Type B pancreatic cell (in vitro differentiated cells): ENCODE data around the gene ETV6. TPM values are rescaled to one million over a fixed set of nuclear protein-coding genes. Genes with fewer than 3 reads are reported as not detected.

ENCODE experiments used
- DNase-seq: peaks from one replicate; pipeline ENCODE4 v3.0.0; 2021; ENCODE audit warnings: mixed read lengths; ENCODE audit not compliant: unreplicated experiment; ENCODE audit errors: extremely low spot score
- H3K27ac Mint-ChIP-seq: 2 replicates; pipeline ENCODE4 v1.8.0; 2021; ENCODE audit warnings: mild to moderate bottlenecking, mixed read lengths
- H3K27me3 Mint-ChIP-seq: 2 replicates; pipeline ENCODE4 v1.8.0; 2021; ENCODE audit warnings: mixed read lengths
- H3K36me3 Mint-ChIP-seq: 2 replicates; pipeline ENCODE4 v1.8.0; 2021; ENCODE audit warnings: mixed read lengths
- H3K4me1 Mint-ChIP-seq: one replicate; pipeline ENCODE4 v1.8.0; 2021; ENCODE audit warnings: mixed read lengths; ENCODE audit not compliant: unreplicated experiment
- H3K4me3 Mint-ChIP-seq: 2 replicates; pipeline ENCODE4 v1.8.0; 2021; ENCODE audit warnings: mild to moderate bottlenecking, mixed read lengths
- H3K9me3 Mint-ChIP-seq: 2 replicates; pipeline ENCODE4 v1.8.0; 2021; ENCODE audit warnings: mixed read lengths
- CTCF ChIP-seq: fragments of 200-600 bp; sonication (generic); conservative IDR thresholded peaks from 2 replicates; pipeline ENCODE4 v1.5.0; 2021; ENCODE audit warnings: antibody characterized with exemption, mild to moderate bottlenecking
- total RNA-seq: library from RNA; stranded (reverse); gene quantifications from 2 replicates; pipeline ENCODE4 v1.2.1, GENCODE V29; 2021; ENCODE audit warnings: low replicate concordance

ETV6 gene
- total RNA-seq, 1 donor from 2014 or later, result 26.5 TPM

DNA sequence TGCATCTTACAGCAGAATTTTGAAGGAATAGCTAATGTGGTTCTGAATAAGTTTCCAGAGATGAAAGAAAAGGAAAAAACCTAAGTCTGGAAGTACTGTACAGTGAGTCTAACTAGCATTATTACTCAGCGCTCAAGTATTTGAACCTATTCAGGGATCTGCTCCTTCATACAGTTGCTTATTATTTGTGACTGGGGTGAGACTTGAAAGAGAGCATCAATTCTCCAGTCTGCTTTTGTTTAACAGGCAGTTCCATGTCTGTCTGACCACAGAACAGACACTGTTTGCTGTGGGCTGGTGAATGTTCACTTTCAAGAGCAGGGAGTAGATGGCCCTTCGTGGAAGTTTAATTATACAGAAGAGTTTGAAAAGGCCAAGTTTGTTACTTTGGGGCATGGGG is 9.3 kb downstream of the ETV6 start:
- no peak overlapping the region for H3K27ac Mint-ChIP-seq
- no peak overlapping the region for H3K4me3 Mint-ChIP-seq
- H3K4me1 Mint-ChIP-seq, result peaks cover 26% of the 10 kb centered on the region
- H3K27me3 Mint-ChIP-seq, result no peaks in the 10 kb centered on the region
- H3K9me3 Mint-ChIP-seq, result peaks cover 7% of the 10 kb centered on the region
- DNase-seq, result no peak
- H3K36me3 Mint-ChIP-seq, result peaks cover 31% of the 10 kb centered on the region
- no peak for TF ChIP-seq CTCF

DNA sequence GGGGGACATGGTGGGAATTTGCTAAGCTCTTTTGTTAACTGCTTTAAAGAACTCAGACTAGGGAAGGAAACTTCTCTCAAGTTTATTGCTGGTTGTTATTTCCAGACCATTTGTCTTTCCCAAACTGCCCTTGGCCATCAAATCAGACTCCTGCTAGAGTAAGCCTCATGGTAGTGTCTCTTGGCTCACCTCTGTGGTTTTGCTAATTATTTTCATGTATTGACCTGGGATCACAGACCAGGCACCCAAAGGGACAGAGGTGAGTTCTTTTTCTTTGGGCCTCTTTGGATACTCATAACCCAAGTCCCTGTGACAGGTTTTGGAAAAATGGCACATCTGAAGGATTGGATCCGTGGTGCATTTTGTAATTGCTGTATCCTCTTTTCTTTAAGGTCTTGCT is 11.2 kb downstream of the ETV6 start:
- Mint-ChIP-seq H3K36me3 (peaks cover 43% of the 10 kb centered on the region), H3K4me1 (peaks cover 26% of the 10 kb centered on the region), H3K4me3 (no peak overlapping the region), H3K27ac (no peak overlapping the region), H3K9me3 (peaks cover 7% of the 10 kb centered on the region), H3K27me3 (no peaks in the 10 kb centered on the region)
- DNase-seq, result no peak
- TF ChIP-seq CTCF, result no peak

DNA sequence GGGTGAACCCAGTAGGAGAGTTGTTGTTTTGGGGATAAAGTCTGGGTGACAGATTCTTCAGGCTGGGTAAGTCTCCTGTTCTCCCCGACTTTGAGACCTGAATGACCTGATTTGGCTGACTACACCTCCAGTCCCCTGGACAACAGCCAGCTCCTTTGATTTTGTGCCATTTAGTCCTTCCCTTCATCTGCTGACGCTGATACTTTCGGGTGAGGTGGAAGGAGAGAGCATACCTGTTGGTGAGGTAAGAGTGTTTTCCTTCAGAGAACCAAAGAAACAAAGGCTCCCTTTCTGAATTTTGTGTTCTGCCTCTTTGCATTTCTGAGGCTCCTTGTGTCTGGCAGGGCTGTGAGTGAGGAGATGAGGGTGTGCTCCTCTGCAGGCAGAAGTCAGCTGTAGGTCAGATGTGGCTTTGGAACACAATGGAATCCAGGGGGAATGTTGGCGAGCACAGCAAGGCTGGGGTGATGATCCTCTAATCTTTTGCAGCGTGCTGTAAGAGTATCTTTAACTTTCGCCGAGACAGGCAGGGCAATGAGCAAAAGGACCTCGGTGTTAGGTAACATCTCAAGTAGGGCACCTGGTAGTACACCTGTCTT is 12.1 kb downstream of the ETV6 start:
- no peak for DNase-seq
- no peak for TF ChIP-seq CTCF

GRCh38 chr12:11662369-11662768 is 12.9 kb downstream of the ETV6 start:
- H3K4me3 Mint-ChIP-seq, result no peak overlapping the region
- TF ChIP-seq CTCF, result no peak
- no peak for DNase-seq
- H3K36me3 Mint-ChIP-seq, result peaks cover 45% of the 10 kb centered on the region
- peaks cover 11% of the 10 kb centered on the region for H3K4me1 Mint-ChIP-seq
- H3K9me3 Mint-ChIP-seq, result no peaks in the 10 kb centered on the region
- H3K27me3 Mint-ChIP-seq, result no peaks in the 10 kb centered on the region
- peak overlapping the region; percentile 45 for H3K27ac Mint-ChIP-seq

More for the DNA sequence above, 12.1 kb downstream of the ETV6 start:
- Mint-ChIP-seq H3K27me3 (no peaks in the 10 kb centered on the region), H3K9me3 (peaks cover 6% of the 10 kb centered on the region), H3K4me1 (peaks cover 17% of the 10 kb centered on the region), H3K36me3 (peaks cover 48% of the 10 kb centered on the region), H3K4me3 (no peak overlapping the region), H3K27ac (peak overlapping the region; percentile 45)

GRCh38 chr12:11663130-11663529 is 13.7 kb downstream of the ETV6 start:
- no peak for DNase-seq
- peaks cover 13% of the 10 kb centered on the region for H3K4me1 Mint-ChIP-seq
- no peak overlapping the region for H3K27ac Mint-ChIP-seq
- peaks cover 47% of the 10 kb centered on the region for H3K36me3 Mint-ChIP-seq
- H3K4me3 Mint-ChIP-seq, result no peak overlapping the region
- H3K27me3 Mint-ChIP-seq, result no peaks in the 10 kb centered on the region
- peaks cover 1% of the 10 kb centered on the region for H3K9me3 Mint-ChIP-seq
- TF ChIP-seq CTCF, result no peak

DNA sequence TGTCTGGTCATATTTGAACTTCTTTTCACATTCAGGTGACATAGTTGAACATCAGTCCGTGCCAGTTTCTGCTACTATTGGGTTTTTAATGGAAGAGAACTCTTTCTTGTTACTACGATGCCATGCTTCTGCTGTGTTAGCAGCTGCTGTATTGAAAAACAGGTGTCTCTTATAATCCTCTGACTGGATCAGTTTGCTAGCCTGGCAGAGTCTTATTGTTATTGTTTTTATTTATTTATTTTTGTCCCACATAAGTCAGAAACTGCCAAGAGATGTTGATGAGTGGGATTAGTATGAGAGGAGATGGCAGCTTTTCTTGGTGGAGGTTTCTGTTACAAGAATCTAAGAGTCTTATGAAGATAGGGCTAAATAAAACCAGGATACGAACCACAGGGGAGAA is 14.6 kb downstream of the ETV6 start:
- H3K9me3 Mint-ChIP-seq, result peaks cover 3% of the 10 kb centered on the region
- H3K36me3 Mint-ChIP-seq, result peaks cover 48% of the 10 kb centered on the region
- no peak overlapping the region for H3K4me3 Mint-ChIP-seq
- peaks cover 15% of the 10 kb centered on the region for H3K4me1 Mint-ChIP-seq
- DNase-seq, result no peak
- TF ChIP-seq CTCF, result no peak
- no peaks in the 10 kb centered on the region for H3K27me3 Mint-ChIP-seq
- no peak overlapping the region for H3K27ac Mint-ChIP-seq
